Measurements from ENCODE around the gene TDRD7.

DNA sequence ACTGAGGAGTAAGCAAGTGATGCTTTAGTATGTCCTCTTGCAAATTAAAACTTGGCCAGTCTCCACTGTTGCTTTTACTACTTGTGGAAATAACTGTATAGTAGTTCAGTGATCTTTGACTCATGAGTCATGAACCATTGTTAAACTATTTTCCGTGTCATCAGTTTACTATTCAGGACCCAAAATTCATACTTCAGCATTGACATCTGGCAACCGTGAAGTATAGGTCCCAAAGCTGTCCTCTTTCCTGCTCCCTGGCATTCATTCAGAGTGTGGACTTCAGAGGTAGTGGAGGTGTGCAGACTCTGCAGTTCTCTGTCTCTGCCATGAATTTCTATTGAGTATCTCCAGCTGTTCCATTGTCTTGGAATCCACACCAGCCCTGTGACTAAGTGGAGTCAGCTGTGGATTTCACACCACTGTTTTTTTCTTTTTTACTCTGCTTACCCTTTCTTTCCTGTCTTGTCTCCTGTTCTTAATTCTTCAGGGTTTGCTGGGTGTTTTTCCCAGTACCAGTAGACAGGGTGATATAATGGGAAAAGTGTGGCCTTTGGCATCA, 7.5 kb downstream of the TDRD7 start:
- TF ChIP-seq POLR2A (IDR thresholded peaks at IDR 0.05; ENCODE audit: low read length) (no peak), GATA1 (IDR thresholded peaks at IDR 0.05; ENCODE audit: low read depth, low read length) (no peak)

Measured in erythroblast (primary cell).